Measurements from ENCODE around the gene AZIN2. TPM values are rescaled to one million over a fixed set of nuclear protein-coding genes. Genes with fewer than 3 reads are reported as not detected.

AZIN2 gene
- total and polyA plus RNA-seq, 9 of the 15 experiments (the other 6 are each of a cell fraction or from before 2014, with no cell fraction given): 0.06 to 0.91 (median 0.42) TPM; not detected in 2

DNA sequence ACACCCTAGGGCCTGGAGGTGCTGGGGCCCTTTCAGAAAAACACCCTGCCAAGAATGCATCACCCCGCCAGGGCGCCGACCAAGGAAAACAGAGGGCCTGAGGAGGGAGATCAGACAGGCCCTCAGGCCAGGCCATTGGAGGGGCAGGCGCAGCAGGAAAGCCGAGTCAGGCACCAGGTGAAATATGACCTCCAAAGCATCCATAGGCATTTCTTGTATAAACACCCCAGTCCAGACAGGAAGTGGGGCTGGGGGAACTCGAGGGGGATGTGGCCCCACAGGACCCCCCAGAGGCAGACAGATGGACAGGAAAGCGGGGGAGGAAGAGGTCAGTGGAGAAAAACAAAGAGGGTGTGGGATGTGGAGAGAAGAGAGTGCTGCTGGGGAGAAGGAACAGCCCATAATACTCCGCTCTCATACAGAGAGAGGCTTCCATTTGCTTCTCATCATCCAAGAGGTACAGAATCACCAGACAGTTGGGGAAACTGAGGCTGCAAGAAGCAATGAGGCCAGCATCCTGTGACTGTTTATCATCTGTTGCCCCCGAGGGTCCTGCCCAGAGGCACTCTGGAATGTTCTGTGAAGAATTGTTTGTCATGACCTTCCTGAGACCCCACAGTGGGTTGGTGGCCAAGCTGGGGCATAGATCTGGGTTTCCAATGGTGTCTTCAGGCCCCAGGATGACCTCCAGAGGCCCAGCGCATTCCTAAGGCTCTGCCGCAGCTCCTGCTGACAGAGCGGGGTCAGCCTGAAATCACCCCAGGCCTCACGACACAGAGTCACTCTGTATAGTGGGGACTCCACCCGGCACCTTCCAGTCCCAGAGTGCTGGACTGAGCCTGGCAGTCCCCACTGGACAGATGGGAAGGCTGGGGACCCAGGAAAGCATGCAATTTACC is 82.9 kb downstream of the AZIN2 start:
- intact Hi-C loops (cut with micrococcal nuclease): no loop called here
- Histone ChIP-seq H4K20me1 (replicated peaks; ENCODE audit: control insufficient read depth, insufficient read depth, low read length) (peaks cover 3% of the 10 kb centered on the region; the same call in 1 of the 2 replicates), H3K9ac (ENCODE audit: insufficient read depth in 1 of 2, low read depth in 2 of 2, low read length in 2 of 2) (no peak overlapping the region), H3K9me3 (replicated peaks; ENCODE audit: control insufficient read depth, insufficient read depth, low read depth, low read length) (no peaks in the 10 kb centered on the region), H3K27me3 (ENCODE audit: control insufficient read depth in 2 of 2, insufficient read depth in 2 of 2, low read length in 2 of 2) (peaks cover 22 to 53% of the 10 kb centered on the region in 2 experiments), H3K4me1 (replicated peaks in 1 of 2; ENCODE audit: control insufficient read depth in 2 of 2, insufficient read depth in 2 of 2, low read length in 2 of 2) (peaks cover 2 to 17% of the 10 kb centered on the region in 2 experiments; a peak in 3 of 5 replicates), H3K27ac (ENCODE audit: extremely low read depth, low read depth, low read length) (no peak overlapping the region), H2AFZ (ENCODE audit: low read depth, low read length) (no peak overlapping the region), H3K4me2 (ENCODE audit: insufficient read depth, low read length) (no peak overlapping the region), H3K79me2 (ENCODE audit: control insufficient read depth, insufficient read depth, low read length) (no peaks in the 10 kb centered on the region), H3K9me1 (ENCODE audit: control insufficient read depth, insufficient read depth, low read length) (no peaks in the 10 kb centered on the region), H3K4me3 (no peak overlapping the region), H3K36me3 (ENCODE audit: control insufficient read depth, insufficient read depth, low read length) (no peaks in the 10 kb centered on the region)
- no peak for DNase-seq (ENCODE audit: extremely low read depth in 1 of 4, low spot score in 3 of 4)
- 27% methylated on average over 14 of the region's 14 CpGs for WGBS (ENCODE audit: insufficient coverage, low coverage, missing lambda C conversion rate)
- peak; percentile 29 for ATAC-seq
- TF ChIP-seq KDM1A (IDR thresholded peaks at IDR 0.05): no peak
- 0 out of 2 replicates have a peak, but pooled peaks have one; percentile 9 for TF ChIP-seq EGR1 (conservative IDR thresholded peaks at IDR 0.05)
- no peak for TF ChIP-seq SMARCA5 (IDR thresholded peaks at IDR 0.05)
- TF ChIP-seq CSDE1 (IDR thresholded peaks at IDR 0.05): no peak
- no peak for TF ChIP-seq RBM34 (IDR thresholded peaks at IDR 0.05; ENCODE audit: borderline replicate concordance, insufficient read depth, low read length)
- peak; percentile 46; the same call in 1 of the 2 replicates for TF ChIP-seq ZBTB7A (IDR thresholded peaks at IDR 0.05; ENCODE audit: borderline replicate concordance, control insufficient read depth, low read depth, low read length)
- TF ChIP-seq RUNX1 (IDR thresholded peaks at IDR 0.05; ENCODE audit: low read depth): no peak
- TF ChIP-seq, protein P1, sequence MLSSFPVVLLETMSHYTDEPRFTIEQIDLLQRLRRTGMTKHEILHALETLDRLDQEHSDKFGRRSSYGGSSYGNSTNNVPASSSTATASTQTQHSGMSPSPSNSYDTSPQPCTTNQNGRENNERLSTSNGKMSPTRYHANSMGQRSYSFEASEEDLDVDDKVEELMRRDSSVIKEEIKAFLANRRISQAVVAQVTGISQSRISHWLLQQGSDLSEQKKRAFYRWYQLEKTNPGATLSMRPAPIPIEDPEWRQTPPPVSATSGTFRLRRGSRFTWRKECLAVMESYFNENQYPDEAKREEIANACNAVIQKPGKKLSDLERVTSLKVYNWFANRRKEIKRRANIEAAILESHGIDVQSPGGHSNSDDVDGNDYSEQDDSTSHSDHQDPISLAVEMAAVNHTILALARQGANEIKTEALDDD (IDR thresholded peaks at IDR 0.05): no peak
- no peak for TF ChIP-seq CREBBP (IDR thresholded peaks at IDR 0.05; ENCODE audit: low read depth, low read length)
- in situ Hi-C loops (cut with MboI): no loop called here
- ChIA-PET CTCF (ENCODE audit: low intra/inter-chr PET ratio) (interaction anchor here (0.6 kb wide), 1 partner anchor 303 kb away, joined by 4 read pairs; no protein-coding TSS in a partner anchor), POLR2A (interaction anchor here (0.8 kb wide), 1 partner anchor 192 kb away, joined by 3 read pairs; no protein-coding TSS in a partner anchor)
- no TSS peak for BruUV-seq (replicated peaks)
- FAIRE-seq: no peak

Data from K562 (cell line).